Natural killer cell (primary cell): ENCODE data around the gene PFKM. TPM values are rescaled to one million over a fixed set of nuclear protein-coding genes. Genes with fewer than 3 reads are reported as not detected.

ENCODE experiments used
- ATAC-seq, 3 donors: fragments of 150-1000 bp in 2 of 3; fragments of 200-7000 bp in 1 of 3; cut with Tn5 transposase; 1 replicate in 1 of 3; 2 replicates in 2 of 3; pipeline ENCODE4 v1.10.0; 2021; ENCODE audit warnings: mild to moderate bottlenecking in 2 of 3, moderate library complexity in 2 of 3
- DNase-seq, 2 donors: peaks; one replicate each; pipeline versions ENCODE4 v3.0.0 to v3.0.0-alpha.2; 2013 to 2021; ENCODE audit warnings: mixed read lengths in 1 of 2
- H3K27ac ChIP-seq: one replicate; pipeline ENCODE4 v1.5.1; 2013; ENCODE audit warnings: mild to moderate bottlenecking, low read length
- H3K27me3 ChIP-seq: one replicate; pipeline ENCODE4 v1.6.1; 2013; ENCODE audit warnings: low read length; ENCODE audit not compliant: control insufficient read depth, insufficient read depth
- H3K36me3 ChIP-seq: one replicate; pipeline ENCODE4 v1.6.1; 2013; ENCODE audit warnings: low read length; ENCODE audit not compliant: control insufficient read depth, insufficient read depth
- H3K4me1 ChIP-seq: one replicate; pipeline ENCODE4 v1.6.1; 2013; ENCODE audit warnings: low read length; ENCODE audit not compliant: control insufficient read depth, insufficient read depth
- H3K4me3 ChIP-seq: one replicate; pipeline ENCODE4 v1.5.1; 2013; ENCODE audit warnings: low read length
- H3K9me3 ChIP-seq: one replicate; pipeline ENCODE4 v1.6.1; 2013; ENCODE audit warnings: low read length; ENCODE audit not compliant: control insufficient read depth, insufficient read depth
- H3K27ac Mint-ChIP-seq, 2 donors: one replicate each; pipeline ENCODE4 v1.8.0; 2022; ENCODE audit warnings: mild to moderate bottlenecking in 2 of 2, mixed read lengths in 2 of 2, moderate library complexity in 1 of 2
- H3K27me3 Mint-ChIP-seq, 2 donors: one replicate each; pipeline ENCODE4 v1.8.0; 2022; ENCODE audit warnings: low read depth in 2 of 2, mixed read lengths in 2 of 2
- H3K36me3 Mint-ChIP-seq: one replicate; pipeline ENCODE4 v1.8.0; 2022; ENCODE audit warnings: mixed read lengths
- H3K4me1 Mint-ChIP-seq, 2 donors: one replicate each; pipeline ENCODE4 v1.8.0; 2022; ENCODE audit warnings: mixed read lengths in 2 of 2
- H3K4me3 Mint-ChIP-seq: one replicate; pipeline ENCODE4 v1.8.0; 2022; ENCODE audit warnings: mild to moderate bottlenecking, moderate library complexity, mixed read lengths
- H3K9me3 Mint-ChIP-seq, 2 donors: one replicate each; pipeline ENCODE4 v1.8.0; 2022; ENCODE audit warnings: mixed read lengths in 2 of 2
- CTCF ChIP-seq: fragments of 200-600 bp; IDR thresholded peaks from one replicate; pipeline ENCODE4 v1.8.0; 2022; ENCODE audit warnings: antibody characterized with exemption
- WGBS: methylation state at CpG from one replicate; pipeline ENCODE4 v1.1.7; 2013; ENCODE audit warnings: missing lambda C conversion rate; ENCODE audit not compliant: insufficient coverage; 5-methylcytosine and 5-hydroxymethylcytosine counted together
- intact Hi-C: fragments of 100-400 bp; cut with micrococcal nuclease; formaldehyde crosslinking; loops from one replicate; pipeline ENCODE4 v1.14.2; 2022
- total RNA-seq, 4 donors: library from RNA; stranded (reverse); fragments of 120-200 nt in 1 of 4; gene quantifications; one replicate each; pipeline versions ENCODE4 v1.2.3 to v1.2.4, GENCODE V29; 2013 to 2022

The PFKM gene
- 10 to 100 TPM in 1 of 3 donors, 1 to 10 TPM in 2; 6.2 to 13.5 (median 6.4) TPM for total RNA-seq
- 11.8 TPM for total RNA-seq (2013)

- no peaks in the 10 kb centered on the region for H3K36me3 ChIP-seq
- TF ChIP-seq CTCF: no peak
- Mint-ChIP-seq H3K27me3 (peaks cover 15 to 19% of the 10 kb centered on the region in 2 donors), H3K9me3 (no peaks in the 10 kb centered on the region), H3K4me3 (peak within 1 kb of the TSS; percentile 91), H3K36me3 (no peaks in the 10 kb centered on the region), H3K27ac (peak within 1 kb of the TSS in 1 of 2 donors; percentile 7), H3K4me1 (peaks cover 12 to 14% of the 10 kb centered on the region in 2 donors)
- peak in 1 of 2 donors; percentile 81 for DNase-seq
- H3K4me1 ChIP-seq: peaks cover 10% of the 10 kb centered on the region
- WGBS: 4% methylated on average over 18 of the region's 20 CpGs
- intact Hi-C loops: no loop called here
- H3K4me3 ChIP-seq: peak within 1 kb of the TSS; percentile 47
- no peaks in the 10 kb centered on the region for H3K9me3 ChIP-seq
- peaks cover 2% of the 10 kb centered on the region for H3K27me3 ChIP-seq
- no peak within 1 kb of the TSS for H3K27ac ChIP-seq
- peak; percentile 81 to 98 (median 95) for ATAC-seq
Observed at GRCh38 chr12:48119078-48119833, at the start of gene PFKM. PFKM (plus strand) TSS chr12:48119364; CDS start chr12:48122775, 3,411 bp downstream.

GRCh38 chr12:48070033-48070432 is 49.1 kb upstream of the PFKM start:
- peaks cover 79% of the 10 kb centered on the region for H3K36me3 ChIP-seq

GRCh38 chr12:48070731-48071130 is 48.4 kb upstream of the PFKM start:
- H3K4me3 Mint-ChIP-seq: no peak overlapping the region

More at GRCh38 chr12:48070033-48070432, 49.1 kb upstream of the PFKM start:
- Mint-ChIP-seq H3K27ac (no peak overlapping the region), H3K27me3 (no peaks in the 10 kb centered on the region), H3K4me3 (no peak overlapping the region), H3K9me3 (no peaks in the 10 kb centered on the region), H3K36me3 (peaks cover 24% of the 10 kb centered on the region), H3K4me1 (no peaks in the 10 kb centered on the region)
- ATAC-seq: no peak
- Histone ChIP-seq H3K4me1 (no peaks in the 10 kb centered on the region), H3K27ac (no peak overlapping the region), H3K9me3 (no peaks in the 10 kb centered on the region), H3K27me3 (no peaks in the 10 kb centered on the region), H3K4me3 (no peak overlapping the region)
- WGBS: no CpG with 5 or more reads among the region's 1 CpG
- no peak for DNase-seq
- intact Hi-C loops: no loop called here
- TF ChIP-seq CTCF: no peak

More at GRCh38 chr12:48070731-48071130, 48.4 kb upstream of the PFKM start:
- Histone ChIP-seq H3K27me3 (no peaks in the 10 kb centered on the region), H3K36me3 (peaks cover 75% of the 10 kb centered on the region), H3K27ac (no peak overlapping the region), H3K4me3 (no peak overlapping the region), H3K4me1 (no peaks in the 10 kb centered on the region), H3K9me3 (no peaks in the 10 kb centered on the region)
- DNase-seq (no peak), ATAC-seq (no peak)
- intact Hi-C loops: no loop called here
- no peak overlapping the region for H3K27ac Mint-ChIP-seq
- WGBS: 99% methylated on average over 4 of the region's 4 CpGs
- H3K27me3 Mint-ChIP-seq: no peaks in the 10 kb centered on the region
- H3K9me3 Mint-ChIP-seq: no peaks in the 10 kb centered on the region
- H3K4me1 Mint-ChIP-seq: no peaks in the 10 kb centered on the region
- TF ChIP-seq CTCF: no peak
- peaks cover 24% of the 10 kb centered on the region for H3K36me3 Mint-ChIP-seq
